ENCODE results near the gene GABRR2.

GABRR2 gene

GRCh38 chr6:89297695-89298351 is 17.3 kb downstream of the GABRR2 start (continued):
- TF ChIP-seq ZNF624 (tag by site-specific recombination; IDR thresholded peaks at IDR 0.05) (no peak), ZNF132 (tag by site-specific recombination; IDR thresholded peaks at IDR 0.05; ENCODE audit: borderline replicate concordance) (no peak), ZNF791 (tag by site-specific recombination; IDR thresholded peaks at IDR 0.05) (no peak), SP7 (tag by site-specific recombination; IDR thresholded peaks at IDR 0.05) (peak; percentile 96), ZBTB21 (tag by site-specific recombination; IDR thresholded peaks at IDR 0.05) (no peak; the same call in 1 of the 2 replicates), ZNF223 (tag by site-specific recombination; IDR thresholded peaks at IDR 0.05) (no peak), ZNF596 (tag by site-specific recombination; IDR thresholded peaks at IDR 0.05) (no peak), ZFP3 (tag by site-specific recombination; IDR thresholded peaks at IDR 0.05; ENCODE audit: low read depth) (no peak), ZBTB7A (tag by site-specific recombination; IDR thresholded peaks at IDR 0.05; ENCODE audit: low read depth) (no peak), GLI4 (tag by site-specific recombination; IDR thresholded peaks at IDR 0.05) (no peak), ZNF184 (tag by site-specific recombination; IDR thresholded peaks at IDR 0.05) (peak; percentile 69; the same call in 1 of the 2 replicates), ZNF404 (tag by site-specific recombination; IDR thresholded peaks at IDR 0.05) (no peak), ZNF10 (tag by site-specific recombination; IDR thresholded peaks at IDR 0.05) (peak; percentile 89), ZNF19 (tag by site-specific recombination; IDR thresholded peaks at IDR 0.05; ENCODE audit: low read depth) (no peak), ZNF239 (tag by site-specific recombination; IDR thresholded peaks at IDR 0.05) (no peak), ZNF629 (tag by site-specific recombination; IDR thresholded peaks at IDR 0.05) (peak; percentile 81), ZNF155 (tag by site-specific recombination; IDR thresholded peaks at IDR 0.05) (no peak), ZNF292 (tag by site-specific recombination; IDR thresholded peaks at IDR 0.05; ENCODE audit: borderline replicate concordance, low read depth) (no peak), ZNF843 (tag by site-specific recombination; IDR thresholded peaks at IDR 0.05) (peak; percentile 88), AEBP2 (tag by site-specific recombination; IDR thresholded peaks at IDR 0.05; ENCODE audit: borderline replicate concordance) (no peak), ZNF324 (tag by site-specific recombination; IDR thresholded peaks at IDR 0.05) (no peak), ZNF621 (tag by site-specific recombination; IDR thresholded peaks at IDR 0.05) (no peak), GLI2 (tag by site-specific recombination; IDR thresholded peaks at IDR 0.05; ENCODE audit: borderline replicate concordance, low read depth) (no peak), CTCF (tag by site-specific recombination; IDR thresholded peaks at IDR 0.05) (no peak), BCL11B (tag by site-specific recombination; IDR thresholded peaks at IDR 0.05; ENCODE audit: low read depth) (no peak), ZNF350 (tag by site-specific recombination; IDR thresholded peaks at IDR 0.05) (no peak), ZNF211 (tag by site-specific recombination; IDR thresholded peaks at IDR 0.05; ENCODE audit: low read depth) (no peak), SETDB1 (IDR thresholded peaks at IDR 0.05; ENCODE audit: insufficient read length, low read length) (no peak), ZSCAN30 (tag by site-specific recombination; IDR thresholded peaks at IDR 0.05) (no peak), ZSCAN23 (tag by site-specific recombination; IDR thresholded peaks at IDR 0.05) (no peak)
- TF ChIP-seq, protein P1, sequence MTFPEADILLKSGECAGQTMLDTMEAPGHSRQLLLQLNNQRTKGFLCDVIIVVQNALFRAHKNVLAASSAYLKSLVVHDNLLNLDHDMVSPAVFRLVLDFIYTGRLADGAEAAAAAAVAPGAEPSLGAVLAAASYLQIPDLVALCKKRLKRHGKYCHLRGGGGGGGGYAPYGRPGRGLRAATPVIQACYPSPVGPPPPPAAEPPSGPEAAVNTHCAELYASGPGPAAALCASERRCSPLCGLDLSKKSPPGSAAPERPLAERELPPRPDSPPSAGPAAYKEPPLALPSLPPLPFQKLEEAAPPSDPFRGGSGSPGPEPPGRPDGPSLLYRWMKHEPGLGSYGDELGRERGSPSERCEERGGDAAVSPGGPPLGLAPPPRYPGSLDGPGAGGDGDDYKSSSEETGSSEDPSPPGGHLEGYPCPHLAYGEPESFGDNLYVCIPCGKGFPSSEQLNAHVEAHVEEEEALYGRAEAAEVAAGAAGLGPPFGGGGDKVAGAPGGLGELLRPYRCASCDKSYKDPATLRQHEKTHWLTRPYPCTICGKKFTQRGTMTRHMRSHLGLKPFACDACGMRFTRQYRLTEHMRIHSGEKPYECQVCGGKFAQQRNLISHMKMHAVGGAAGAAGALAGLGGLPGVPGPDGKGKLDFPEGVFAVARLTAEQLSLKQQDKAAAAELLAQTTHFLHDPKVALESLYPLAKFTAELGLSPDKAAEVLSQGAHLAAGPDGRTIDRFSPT (tag by site-specific recombination; IDR thresholded peaks at IDR 0.05): peak; percentile 84
- TF ChIP-seq, protein P2, sequence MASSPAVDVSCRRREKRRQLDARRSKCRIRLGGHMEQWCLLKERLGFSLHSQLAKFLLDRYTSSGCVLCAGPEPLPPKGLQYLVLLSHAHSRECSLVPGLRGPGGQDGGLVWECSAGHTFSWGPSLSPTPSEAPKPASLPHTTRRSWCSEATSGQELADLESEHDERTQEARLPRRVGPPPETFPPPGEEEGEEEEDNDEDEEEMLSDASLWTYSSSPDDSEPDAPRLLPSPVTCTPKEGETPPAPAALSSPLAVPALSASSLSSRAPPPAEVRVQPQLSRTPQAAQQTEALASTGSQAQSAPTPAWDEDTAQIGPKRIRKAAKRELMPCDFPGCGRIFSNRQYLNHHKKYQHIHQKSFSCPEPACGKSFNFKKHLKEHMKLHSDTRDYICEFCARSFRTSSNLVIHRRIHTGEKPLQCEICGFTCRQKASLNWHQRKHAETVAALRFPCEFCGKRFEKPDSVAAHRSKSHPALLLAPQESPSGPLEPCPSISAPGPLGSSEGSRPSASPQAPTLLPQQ (tag by site-specific recombination; IDR thresholded peaks at IDR 0.05): peak; percentile 42; the same call in 1 of the 2 replicates
- TF ChIP-seq, protein P3, sequence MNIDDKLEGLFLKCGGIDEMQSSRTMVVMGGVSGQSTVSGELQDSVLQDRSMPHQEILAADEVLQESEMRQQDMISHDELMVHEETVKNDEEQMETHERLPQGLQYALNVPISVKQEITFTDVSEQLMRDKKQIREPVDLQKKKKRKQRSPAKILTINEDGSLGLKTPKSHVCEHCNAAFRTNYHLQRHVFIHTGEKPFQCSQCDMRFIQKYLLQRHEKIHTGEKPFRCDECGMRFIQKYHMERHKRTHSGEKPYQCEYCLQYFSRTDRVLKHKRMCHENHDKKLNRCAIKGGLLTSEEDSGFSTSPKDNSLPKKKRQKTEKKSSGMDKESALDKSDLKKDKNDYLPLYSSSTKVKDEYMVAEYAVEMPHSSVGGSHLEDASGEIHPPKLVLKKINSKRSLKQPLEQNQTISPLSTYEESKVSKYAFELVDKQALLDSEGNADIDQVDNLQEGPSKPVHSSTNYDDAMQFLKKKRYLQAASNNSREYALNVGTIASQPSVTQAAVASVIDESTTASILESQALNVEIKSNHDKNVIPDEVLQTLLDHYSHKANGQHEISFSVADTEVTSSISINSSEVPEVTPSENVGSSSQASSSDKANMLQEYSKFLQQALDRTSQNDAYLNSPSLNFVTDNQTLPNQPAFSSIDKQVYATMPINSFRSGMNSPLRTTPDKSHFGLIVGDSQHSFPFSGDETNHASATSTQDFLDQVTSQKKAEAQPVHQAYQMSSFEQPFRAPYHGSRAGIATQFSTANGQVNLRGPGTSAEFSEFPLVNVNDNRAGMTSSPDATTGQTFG (tag by site-specific recombination; IDR thresholded peaks at IDR 0.05; ENCODE audit: borderline replicate concordance): no peak
